Tibial nerve (tissue), 4 donors: ENCODE measurements around the gene SERPINI2. TPM values are rescaled to one million over a fixed set of nuclear protein-coding genes. Genes with fewer than 3 reads are reported as not detected.

Experiments used
- DNase-seq, 2 donors: peaks; one replicate each; pipeline ENCODE4 v3.0.0-alpha.2; 2019; ENCODE audit warnings: low spot score in 2 of 2
- H3K27ac ChIP-seq, 4 donors: fragments of 200-600 bp; sonication (generic) in 3 of 4; one replicate each; pipeline ENCODE4 v1.5.1; 2017 to 2019; ENCODE audit warnings: mild to moderate bottlenecking in 1 of 4
- H3K27me3 ChIP-seq, 2 donors: fragments of 200-600 bp; sonication (generic) in 1 of 2; one replicate each; pipeline versions ENCODE4 v1.5.1 to v1.6.0; 2017 to 2019
- H3K36me3 ChIP-seq, 3 donors: fragments of 200-600 bp; sonication (generic); one replicate each; pipeline ENCODE4 v1.5.1; 2018 to 2019
- H3K4me1 ChIP-seq, 4 donors: fragments of 200-600 bp; sonication (generic) in 3 of 4; one replicate each; pipeline ENCODE4 v1.5.1; 2017 to 2019
- H3K4me3 ChIP-seq, 4 donors: fragments of 200-600 bp; sonication (generic) in 3 of 4; one replicate each; pipeline ENCODE4 v1.5.1; 2017 to 2019; ENCODE audit warnings: mild to moderate bottlenecking in 1 of 4, moderate library complexity in 1 of 4
- H3K9me3 ChIP-seq, 4 donors: fragments of 200-600 bp; sonication (generic) in 3 of 4; one replicate each; pipeline ENCODE4 v1.5.1; 2017 to 2019
- CTCF ChIP-seq, 5 experiments: fragments of 200-600 bp in 3 of 5; fragments of 450-650 bp in 2 of 5; sonication (generic) in 3 of 5; IDR thresholded peaks; one replicate each; pipeline ENCODE4 v1.5.1; 2016 to 2019; ENCODE audit warnings: antibody characterized with exemption in 5 of 5, mild to moderate bottlenecking in 3 of 5, moderate library complexity in 2 of 5
- EP300 ChIP-seq, 2 donors: sonication (generic); formaldehyde crosslinking; IDR thresholded peaks; one replicate each; pipeline ENCODE4 v1.6.1; 2017; ENCODE audit warnings: antibody characterized with exemption in 2 of 2, mild to moderate bottlenecking in 1 of 2
- POLR2A ChIP-seq, 2 donors: fragments of 450-650 bp; IDR thresholded peaks; one replicate each; pipeline ENCODE4 v1.6.1; 2017; ENCODE audit warnings: antibody characterized with exemption in 2 of 2, mild to moderate bottlenecking in 2 of 2, moderate library complexity in 2 of 2
- WGBS, 2 donors: methylation state at CpG; one replicate each; pipeline ENCODE4 v1.1.5; 2018; 5-methylcytosine and 5-hydroxymethylcytosine counted together
- total RNA-seq, 4 donors: library from RNA; depleted of rRNA; stranded (reverse); fragments of >200 nt; gene quantifications; one replicate each; pipeline ENCODE4 v1.1.0, GENCODE V29; 2016

Gene SERPINI2
- total RNA-seq, 4 donors from 2014 or later, result not detected

- no peak overlapping the region for H3K27ac ChIP-seq
- no peak for DNase-seq
- H3K4me3 ChIP-seq, result no peak overlapping the region
- H3K9me3 ChIP-seq, result peaks cover 0 to 6% (median 0%) of the 10 kb centered on the region in 4 donors
- H3K36me3 ChIP-seq, result no peaks in the 10 kb centered on the region
- no peaks in the 10 kb centered on the region for H3K27me3 ChIP-seq
- TF ChIP-seq POLR2A (IDR thresholded peaks at IDR 0.05) (no peak), EP300 (IDR thresholded peaks at IDR 0.05) (no peak), CTCF (IDR thresholded peaks at IDR 0.05) (no peak)
- no peaks in the 10 kb centered on the region for H3K4me1 ChIP-seq
- 66 to 72% methylated on average over 3 of the region's 3 CpGs for WGBS, 2 donors
Measured at GRCh38 chr3:167487556-167487955, 13.7 kb upstream of the SERPINI2 start.

- Histone ChIP-seq H3K4me1 (no peaks in the 10 kb centered on the region), H3K36me3 (no peaks in the 10 kb centered on the region), H3K4me3 (no peak overlapping the region), H3K9me3 (peaks cover 0 to 6% (median 0%) of the 10 kb centered on the region in 4 donors), H3K27ac (no peak overlapping the region), H3K27me3 (no peaks in the 10 kb centered on the region)
- no peak for DNase-seq
- TF ChIP-seq POLR2A (IDR thresholded peaks at IDR 0.05), result no peak
- no peak for TF ChIP-seq EP300 (IDR thresholded peaks at IDR 0.05)
- TF ChIP-seq CTCF (IDR thresholded peaks at IDR 0.05), result no peak
- 52 to 78% methylated on average over 2 of the region's 2 CpGs for WGBS, 2 donors
Measured at GRCh38 chr3:167484551-167484950, 10.7 kb upstream of the SERPINI2 start.

- DNase-seq, result no peak
- no peak for TF ChIP-seq POLR2A (IDR thresholded peaks at IDR 0.05)
- TF ChIP-seq EP300 (IDR thresholded peaks at IDR 0.05), result no peak
- TF ChIP-seq CTCF (IDR thresholded peaks at IDR 0.05), result no peak
- Histone ChIP-seq H3K27me3 (no peaks in the 10 kb centered on the region), H3K9me3 (peaks cover 0 to 6% (median 0%) of the 10 kb centered on the region in 4 donors), H3K4me3 (no peak overlapping the region), H3K36me3 (no peaks in the 10 kb centered on the region), H3K4me1 (no peaks in the 10 kb centered on the region), H3K27ac (no peak overlapping the region)
- WGBS, 2 donors, result 90 to 91% methylated on average over 2 of the region's 2 CpGs
Measured at GRCh38 chr3:167483708-167484475, 10.1 kb upstream of the SERPINI2 start.

- peaks cover 0 to under 1% (median 0%) of the 10 kb centered on the region in 4 donors for H3K9me3 ChIP-seq
- DNase-seq, result no peak
- no peaks in the 10 kb centered on the region for H3K27me3 ChIP-seq
- no peak for TF ChIP-seq POLR2A (IDR thresholded peaks at IDR 0.05)
- no peak for TF ChIP-seq EP300 (IDR thresholded peaks at IDR 0.05)
- no peak for TF ChIP-seq CTCF (IDR thresholded peaks at IDR 0.05)
- no peak overlapping the region for H3K27ac ChIP-seq
- H3K4me3 ChIP-seq, result no peak overlapping the region
- no peaks in the 10 kb centered on the region for H3K4me1 ChIP-seq
- no peaks in the 10 kb centered on the region for H3K36me3 ChIP-seq
Measured at GRCh38 chr3:167481164-167481563, 7.3 kb upstream of the SERPINI2 start.

- H3K9me3 ChIP-seq, result no peaks in the 10 kb centered on the region
- no peak overlapping the region for H3K27ac ChIP-seq
- H3K27me3 ChIP-seq, result no peaks in the 10 kb centered on the region
- no peaks in the 10 kb centered on the region for H3K4me1 ChIP-seq
- H3K36me3 ChIP-seq, result no peaks in the 10 kb centered on the region
- 87 to 90% methylated on average over 2 of the region's 2 CpGs for WGBS, 2 donors
- no peak for TF ChIP-seq POLR2A (IDR thresholded peaks at IDR 0.05)
- TF ChIP-seq CTCF (IDR thresholded peaks at IDR 0.05), result no peak
- no peak for TF ChIP-seq EP300 (IDR thresholded peaks at IDR 0.05)
- H3K4me3 ChIP-seq, result no peak overlapping the region
- DNase-seq, result no peak
Measured at GRCh38 chr3:167480748-167481147, 6.9 kb upstream of the SERPINI2 start.
